ENCODE measurements around the gene FRY.
"Not testable (repeated sequence)": the region's sequence is repeated elsewhere in the genome, so short reads cannot be mapped to it uniquely, and the experiment has no call there.

DNA sequence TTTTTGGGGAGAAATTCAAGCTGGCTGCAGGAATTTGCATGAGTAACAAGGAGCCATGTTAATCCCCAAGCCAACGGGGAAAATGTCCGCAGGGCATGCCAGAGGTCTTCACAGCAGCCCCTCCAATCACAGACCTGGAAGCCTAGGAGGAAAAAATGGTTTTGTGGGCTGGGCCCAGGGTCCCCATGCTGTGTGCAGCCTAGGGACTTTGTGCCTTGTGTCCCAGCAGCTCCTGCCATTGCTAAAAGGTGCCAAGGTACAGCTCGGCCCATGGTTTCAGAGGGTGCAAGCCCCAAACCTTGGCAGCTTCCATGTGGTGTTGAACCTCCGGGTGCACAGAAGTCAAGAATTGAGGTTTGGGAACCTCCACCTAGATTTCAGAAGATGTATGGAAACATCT lies 47.2 kb upstream of the FRY start:
- TF ChIP-seq CTCF, POLR2A (IDR thresholded peaks at IDR 0.05): not testable (repeated sequence)

All from uterus (tissue), 2 donors.